GM18498 (cell line): ENCODE results near the gene ROPN1.
A peak's percentile ranks its signal among the peaks of the same experiment; 100 is the strongest.
"Not testable (repeated sequence)": the region's sequence is repeated elsewhere in the genome, so short reads cannot be mapped to it uniquely, and the experiment has no call there.

Source experiments
- ATAC-seq: cut with Tn5 transposase; IDR thresholded peaks from one replicate; pipeline ENCODE4 v1.9.1; 2021; ENCODE audit warnings: mild to moderate bottlenecking, moderate library complexity; ENCODE audit not compliant: unreplicated experiment

Gene ROPN1

GRCh38 chr3:123991730-123992588 is at the start of gene ROPN1:
Gene ROPN1 (minus strand): TSS chr3:123992124. CDS start chr3:123980481, 11,643 bp downstream.
- peak; percentile 53 for ATAC-seq

GRCh38 chr3:124041553-124041952 is 49.6 kb upstream of the ROPN1 start:
- no peak for ATAC-seq

GRCh38 chr3:124037326-124037725 is 45.4 kb upstream of the ROPN1 start:
- ATAC-seq = no peak

- not testable (repeated sequence) for ATAC-seq
Observed at GRCh38 chr3:124036214-124036613, 44.3 kb upstream of the ROPN1 start.

- ATAC-seq = no peak
Observed at GRCh38 chr3:124035463-124036121, 43.7 kb upstream of the ROPN1 start.

GRCh38 chr3:124034844-124035152 is 42.9 kb upstream of the ROPN1 start:
- no peak for ATAC-seq

- no peak for ATAC-seq
Observed at GRCh38 chr3:124034016-124034843, 42.3 kb upstream of the ROPN1 start.

- peak; percentile 34 for ATAC-seq
Observed at GRCh38 chr3:124033360-124034015, 41.6 kb upstream of the ROPN1 start, which contains the start of gene KALRN. Gene KALRN (plus strand): TSS chr3:124033369.

GRCh38 chr3:124032881-124033359 is 41.0 kb upstream of the ROPN1 start:
- peak; percentile 98 for ATAC-seq

- ATAC-seq = no peak
Observed at GRCh38 chr3:124032311-124032880, 40.5 kb upstream of the ROPN1 start.

- no peak for ATAC-seq
Observed at GRCh38 chr3:124026516-124026915, 34.6 kb upstream of the ROPN1 start.

- ATAC-seq = not testable (repeated sequence)
Observed at GRCh38 chr3:124023531-124023930, 31.6 kb upstream of the ROPN1 start.

- ATAC-seq = no peak
Observed at GRCh38 chr3:124019291-124019690, 27.4 kb upstream of the ROPN1 start.

GRCh38 chr3:124017502-124017901 is 25.6 kb upstream of the ROPN1 start:
- not testable (repeated sequence) for ATAC-seq

GRCh38 chr3:124016483-124016882 is 24.6 kb upstream of the ROPN1 start:
- ATAC-seq = not testable (repeated sequence)

- ATAC-seq = no peak
Observed at GRCh38 chr3:124014366-124014942, 22.5 kb upstream of the ROPN1 start.

GRCh38 chr3:124008321-124008720 is 16.4 kb upstream of the ROPN1 start:
- not testable (repeated sequence) for ATAC-seq

GRCh38 chr3:124007186-124007585 is 15.3 kb upstream of the ROPN1 start:
- ATAC-seq = no peak

GRCh38 chr3:124002405-124003079 is 10.6 kb upstream of the ROPN1 start:
- ATAC-seq = not testable (repeated sequence)
